Activated CD8-positive, alpha-beta memory T cell treated with anti-CD3 and anti-CD28 coated beads for 48 hours (primary cell): ENCODE data around the gene NDRG2.
"Not testable (repeated sequence)": the region's sequence is repeated elsewhere in the genome, so short reads cannot be mapped to it uniquely, and the experiment has no call there.

ENCODE experiments used
- DNase-seq, 3 experiments: peaks; one replicate each; pipeline ENCODE4 v3.0.0-alpha.2; 2020; ENCODE audit warnings: low read depth in 2 of 3, low spot score in 2 of 3

NDRG2 gene

DNA sequence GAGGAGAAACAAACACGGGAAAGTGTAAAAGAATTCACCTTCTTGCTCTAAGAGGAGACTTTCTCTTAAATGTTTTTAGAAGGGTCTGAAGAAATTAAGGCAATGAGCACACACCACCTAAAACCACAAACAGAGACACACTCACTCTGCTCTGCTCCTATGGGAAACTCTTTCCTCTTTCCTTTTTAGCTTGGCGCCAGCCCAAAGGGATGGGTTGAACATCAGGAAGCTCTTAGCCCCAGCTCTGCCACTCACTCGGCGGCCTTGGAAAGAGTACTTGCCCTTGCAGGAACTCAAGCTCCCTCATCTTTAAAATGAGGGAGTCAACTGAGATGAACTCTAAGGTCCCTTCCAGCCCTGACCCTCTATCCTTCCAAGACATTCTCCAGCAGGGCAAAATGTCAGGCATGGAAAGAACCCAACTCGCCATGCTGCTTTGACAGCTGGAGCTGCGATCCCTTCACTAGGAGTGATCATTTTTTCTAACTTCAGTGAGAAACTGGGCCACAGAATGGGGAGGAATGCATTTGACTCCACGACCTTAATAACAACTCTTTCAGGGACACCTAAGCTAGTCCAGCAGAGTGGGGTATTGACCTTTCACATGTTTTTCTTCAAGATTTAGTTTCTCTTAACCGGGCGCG, 31.8 kb upstream of the NDRG2 start:
- no peak for DNase-seq

DNA sequence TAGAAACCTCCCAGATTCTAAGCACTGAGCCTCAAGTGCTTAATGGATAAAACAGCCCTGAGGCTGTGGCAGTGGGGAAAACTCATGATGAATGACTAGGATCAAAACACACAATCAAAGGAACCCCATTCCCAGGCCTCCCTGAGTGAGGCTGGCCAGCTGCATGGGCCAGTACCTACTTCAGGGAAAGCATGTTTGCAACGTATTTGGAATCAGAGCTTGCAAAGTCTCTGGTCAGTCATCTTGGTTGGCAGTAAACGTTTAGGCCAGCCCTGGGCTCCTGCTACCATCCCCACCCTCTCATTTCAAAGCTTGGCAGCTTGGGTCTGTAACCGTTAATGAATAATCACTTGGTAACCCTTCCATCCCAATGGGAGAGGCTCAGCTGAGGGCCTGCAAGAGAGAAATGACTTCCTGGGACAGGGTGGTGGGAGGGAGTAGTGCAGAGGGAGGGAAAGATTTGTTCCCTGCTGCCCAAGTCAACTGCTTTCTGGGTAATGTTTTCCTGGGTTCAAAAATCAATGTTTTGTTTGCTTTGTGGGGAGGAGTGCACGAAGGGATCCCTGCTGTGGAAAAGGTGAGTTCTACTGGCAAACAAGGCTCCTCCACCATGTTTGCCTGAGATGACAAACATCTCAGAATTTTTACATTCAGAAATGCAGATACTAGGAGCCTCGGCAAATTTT, 30.7 kb upstream of the NDRG2 start:
- no peak for DNase-seq

DNA sequence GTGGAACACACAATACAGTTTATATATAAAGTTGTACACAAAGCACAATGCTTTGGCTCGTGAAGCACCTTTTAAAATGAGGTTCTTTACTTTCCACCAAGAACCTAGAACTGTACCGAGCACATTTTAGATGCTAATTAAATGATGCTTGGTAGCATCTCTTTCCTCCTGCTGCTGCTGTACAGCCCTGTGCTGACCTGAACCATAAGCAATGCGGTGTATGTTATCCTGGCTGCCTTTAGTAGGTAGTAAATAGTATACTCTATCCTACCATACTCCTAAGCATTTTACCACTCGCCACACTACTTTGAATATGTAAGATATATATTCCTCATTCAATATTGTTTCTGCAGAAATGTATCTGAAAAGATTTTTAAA, 29.9 kb upstream of the NDRG2 start:
- DNase-seq = no peak

DNA sequence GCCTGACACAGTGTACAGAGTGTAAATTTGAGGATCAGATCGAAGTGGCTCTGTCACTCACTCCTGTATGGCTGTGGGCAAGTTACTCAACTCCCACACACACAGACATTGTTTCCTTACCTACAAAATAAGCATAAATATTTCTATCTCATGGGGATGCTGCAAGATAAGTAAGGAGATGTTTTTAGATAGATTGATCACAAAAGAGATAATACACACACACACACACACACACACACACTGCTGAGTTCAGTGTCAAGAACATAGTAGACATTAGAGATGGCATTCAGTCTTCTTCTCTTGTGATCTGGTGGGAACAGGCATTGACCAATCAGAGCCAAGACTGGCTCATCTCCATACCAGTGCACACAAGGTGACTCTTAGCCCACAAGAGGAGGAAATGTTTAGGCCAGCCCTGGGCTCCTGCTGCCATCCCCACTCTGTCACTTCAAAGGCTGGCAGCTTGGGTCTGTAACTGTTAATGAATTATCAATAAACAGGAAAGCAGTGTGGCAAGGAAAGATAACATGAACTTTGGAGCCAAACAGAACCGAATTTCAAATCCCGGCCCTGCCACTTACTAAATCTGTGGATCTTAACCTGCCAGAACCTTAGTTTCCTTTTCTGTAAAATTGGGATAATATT, 29.4 kb upstream of the NDRG2 start:
- DNase-seq = no peak

DNA sequence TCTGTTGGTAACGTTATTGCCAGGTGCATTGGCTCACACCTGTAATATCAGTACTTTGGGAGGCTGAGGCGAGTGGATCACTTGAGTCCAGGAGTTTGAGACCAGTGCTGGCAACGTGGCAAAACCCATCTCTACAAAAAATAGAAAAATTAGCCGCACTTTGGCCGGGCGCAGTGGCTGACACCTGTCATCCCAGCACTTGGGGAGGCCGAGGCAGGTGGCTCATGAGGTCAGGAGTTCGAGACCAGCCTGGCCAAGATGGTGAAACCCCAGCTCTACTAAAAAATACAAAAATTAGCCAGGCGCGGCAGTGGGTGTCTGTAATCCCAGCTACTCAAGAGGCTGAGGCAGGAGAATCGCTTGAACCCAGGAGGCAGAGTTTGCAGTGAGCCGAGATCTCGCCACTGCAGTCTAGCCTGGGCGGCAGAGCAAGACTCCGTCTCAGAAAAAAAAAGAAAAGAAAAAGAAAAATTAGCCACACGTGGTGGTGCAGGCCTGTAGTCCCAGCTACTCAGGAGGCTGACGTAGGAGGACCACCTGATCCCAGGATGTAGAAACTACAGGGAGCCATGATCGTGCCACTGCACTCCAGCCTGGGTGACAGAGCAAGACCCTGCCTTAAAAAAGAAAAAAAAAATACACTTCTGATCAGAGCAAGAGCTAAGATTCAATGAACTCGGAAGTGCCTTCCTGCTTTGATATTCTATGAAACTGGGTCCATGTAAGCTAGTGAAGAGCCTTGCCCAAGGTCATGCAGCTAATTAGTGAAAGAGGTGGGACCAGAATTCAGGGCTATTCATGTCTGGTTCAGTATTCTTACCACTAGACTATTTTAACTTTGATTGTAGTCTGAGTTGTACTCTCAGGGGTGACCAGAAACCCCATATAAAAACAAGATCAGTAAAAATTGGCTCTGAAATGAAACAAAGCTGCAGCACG, 28.6 kb upstream of the NDRG2 start:
- DNase-seq = no peak

DNA sequence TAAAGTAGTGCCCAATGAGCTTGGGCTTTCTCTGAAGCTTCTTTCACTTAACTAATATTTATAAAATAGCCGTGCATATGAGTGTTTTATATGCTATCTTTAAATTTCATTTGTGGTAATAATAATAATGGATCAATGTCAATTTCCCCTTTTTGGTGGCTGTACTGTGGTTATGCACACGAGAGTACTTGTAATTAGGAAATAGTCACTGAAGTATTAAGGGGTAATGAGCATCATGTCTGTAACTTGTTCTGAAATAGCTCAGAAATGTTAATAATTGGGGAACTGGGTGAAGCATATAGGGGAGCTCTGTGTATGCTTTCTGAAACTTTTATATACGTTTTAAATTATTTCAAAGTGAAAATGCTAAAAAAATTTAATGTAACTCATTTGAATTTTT, 25.7 kb upstream of the NDRG2 start:
- no peak for DNase-seq

DNA sequence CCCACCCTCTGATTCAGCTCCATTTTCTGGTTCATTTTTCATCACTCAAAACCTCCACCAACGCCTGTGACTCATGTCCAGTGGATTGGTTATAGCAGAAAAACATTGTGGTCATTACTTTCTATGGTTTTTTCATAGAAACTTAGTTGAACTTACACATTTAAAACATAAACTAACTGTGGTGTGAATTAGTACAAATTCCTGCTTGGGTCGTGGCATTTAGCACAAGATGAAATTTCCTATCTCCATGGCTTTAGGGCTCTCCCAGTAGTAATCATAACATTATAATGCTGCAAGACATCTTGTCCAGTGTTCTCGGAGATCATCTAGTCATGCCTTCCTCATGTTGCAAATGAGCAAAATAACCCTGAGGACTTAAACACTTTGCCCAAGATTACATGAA, 24.4 kb upstream of the NDRG2 start:
- no peak for DNase-seq

DNA sequence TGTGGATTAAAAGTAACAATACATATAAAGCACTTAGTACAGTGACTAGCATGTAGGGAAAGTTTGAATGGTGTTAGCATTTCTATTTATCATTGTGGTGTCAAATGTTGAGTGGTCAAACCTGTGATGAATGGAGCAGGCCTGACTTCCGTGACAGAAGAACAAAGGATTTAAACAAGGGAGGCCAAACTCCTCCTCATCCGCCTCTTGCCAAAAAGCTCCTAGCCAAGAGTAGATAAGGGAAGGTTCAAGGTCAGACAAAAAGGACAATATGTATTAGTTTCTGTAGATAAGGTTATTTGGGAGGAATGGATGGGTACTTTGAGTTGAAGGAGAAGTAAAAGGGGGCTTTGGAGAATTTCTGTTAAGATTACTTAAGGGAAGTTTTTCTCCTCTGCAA, 23.8 kb upstream of the NDRG2 start:
- DNase-seq = no peak

DNA sequence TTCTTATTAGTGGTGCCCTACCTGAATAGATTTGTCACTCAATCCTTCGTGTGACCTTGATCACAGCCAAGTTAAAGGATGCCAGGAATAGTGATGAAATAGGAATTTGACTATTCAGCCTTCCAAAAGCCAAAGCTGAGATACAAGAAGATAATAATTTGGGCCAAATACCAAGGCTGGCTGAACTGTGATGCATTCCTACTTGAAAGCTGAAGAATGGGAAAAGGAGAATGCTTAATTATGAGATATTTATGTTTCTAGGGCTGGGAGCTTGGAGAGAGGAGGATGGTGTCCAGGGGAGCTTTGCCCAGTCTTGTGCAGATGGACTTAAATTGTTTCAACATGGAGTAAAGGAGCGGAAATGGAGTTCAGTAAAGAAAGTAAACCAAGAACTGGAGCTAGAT, 22.5 kb upstream of the NDRG2 start:
- DNase-seq = no peak

DNA sequence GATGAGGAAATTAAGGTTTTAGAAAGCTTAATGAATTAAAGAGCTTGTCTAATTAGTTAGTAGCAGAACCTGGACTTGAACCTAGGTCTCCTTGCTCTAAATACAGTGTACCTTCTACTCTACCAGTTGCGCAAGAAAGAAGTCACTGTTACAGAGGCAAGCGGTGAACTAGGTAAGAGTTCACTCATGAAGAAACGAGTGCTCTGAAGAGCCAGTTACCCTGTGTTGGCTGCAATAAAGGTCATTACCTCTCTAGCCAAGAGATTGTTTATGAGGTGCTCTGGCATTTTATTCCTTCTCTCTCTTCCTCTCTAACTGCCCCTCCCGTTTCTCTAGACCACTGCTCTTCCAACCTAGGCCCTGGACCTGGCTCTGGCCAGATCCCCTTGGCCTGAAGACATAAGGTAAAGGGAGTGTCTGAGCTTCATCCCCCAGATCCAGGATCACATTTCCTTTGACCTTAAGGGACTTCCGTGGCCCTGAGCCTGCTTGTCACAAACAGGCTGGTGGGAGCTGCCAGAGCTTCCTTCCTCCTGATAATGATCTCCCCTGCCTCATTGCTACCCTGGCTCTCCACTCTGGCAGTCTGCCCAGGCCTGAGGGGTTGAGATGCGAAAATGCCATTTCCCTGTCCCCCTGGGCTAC, 19.2 kb upstream of the NDRG2 start:
- no peak for DNase-seq

DNA sequence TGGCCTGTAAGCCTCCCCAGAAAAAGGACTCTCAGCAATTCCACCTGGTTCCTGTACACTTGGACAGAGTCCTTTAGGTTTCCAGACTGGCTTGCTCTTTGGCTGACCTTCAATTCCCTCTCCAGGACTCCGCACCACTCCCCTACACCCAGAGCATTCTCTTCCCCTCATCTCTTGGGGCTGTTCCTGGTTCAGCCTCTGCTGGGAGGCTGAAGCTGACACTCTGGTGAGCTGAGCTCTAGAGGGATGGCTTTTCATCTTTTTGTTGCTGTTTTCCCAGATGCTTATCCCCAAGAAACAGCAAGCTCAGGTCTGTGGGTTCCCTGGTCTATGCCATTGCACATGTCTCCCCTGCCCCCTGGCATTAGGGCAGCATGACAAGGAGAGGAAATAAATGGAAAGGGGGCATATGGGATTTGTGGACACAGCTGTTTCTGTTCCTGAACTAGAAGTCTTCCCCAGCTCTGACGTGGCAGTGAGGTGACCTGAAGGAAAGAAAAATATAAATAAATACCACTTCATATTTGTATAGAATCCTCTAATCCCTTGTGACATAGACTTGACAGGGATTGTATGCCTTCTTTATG, 18.6 kb upstream of the NDRG2 start:
- DNase-seq = no peak

DNA sequence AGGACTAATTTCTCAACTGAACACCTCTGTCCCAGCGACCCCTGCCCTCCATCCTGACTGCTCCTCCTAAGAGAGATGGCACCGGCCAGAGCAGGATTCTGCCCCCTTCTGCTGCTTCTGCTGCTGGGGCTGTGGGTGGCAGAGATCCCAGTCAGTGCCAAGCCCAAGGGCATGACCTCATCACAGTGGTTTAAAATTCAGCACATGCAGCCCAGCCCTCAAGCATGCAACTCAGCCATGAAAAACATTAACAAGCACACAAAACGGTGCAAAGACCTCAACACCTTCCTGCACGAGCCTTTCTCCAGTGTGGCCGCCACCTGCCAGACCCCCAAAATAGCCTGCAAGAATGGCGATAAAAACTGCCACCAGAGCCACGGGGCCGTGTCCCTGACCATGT, 18.1 kb upstream of the NDRG2 start:
- DNase-seq = no peak

DNA sequence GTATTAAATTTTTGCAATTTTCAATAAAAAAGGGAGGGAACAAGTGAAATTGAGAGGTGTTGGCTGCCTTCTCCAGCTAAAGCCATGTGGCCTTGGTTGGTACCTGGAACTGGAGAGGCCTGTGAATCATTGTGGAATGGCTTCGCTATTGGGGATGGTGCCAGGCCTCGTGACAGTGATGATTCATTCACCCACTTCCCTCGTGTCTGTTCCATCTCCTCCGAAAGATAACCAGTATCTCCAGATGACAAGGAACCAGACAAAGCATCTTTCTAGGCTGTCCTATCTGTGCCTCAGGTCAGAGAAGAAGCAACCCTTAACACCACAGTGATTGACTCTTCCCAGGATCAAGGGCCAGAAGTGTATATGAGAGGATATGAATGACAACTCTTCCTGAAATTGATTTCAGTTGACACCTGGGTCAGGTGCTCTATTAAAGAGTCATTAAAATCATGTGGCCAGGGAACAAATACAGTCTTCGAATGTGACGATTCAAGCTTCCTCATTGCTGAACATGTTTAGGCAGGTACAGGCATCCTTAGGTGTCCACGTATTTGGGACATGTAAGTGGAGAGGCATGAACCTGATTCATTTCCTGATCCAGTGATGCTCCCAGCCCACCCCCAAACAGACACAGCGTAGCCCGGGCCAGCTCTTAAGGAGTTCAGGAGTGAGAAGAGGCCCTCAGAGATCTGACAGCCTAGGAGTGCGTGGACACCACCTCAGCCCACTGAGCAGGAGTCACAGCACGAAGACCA, 17.0 kb upstream of the NDRG2 start, which contains the start of gene RNASE7:
RNASE7 (plus strand) TSS at position 687 of the 758 bp plus-strand sequence. CDS start 631 bp downstream, outside the sequence.
- DNase-seq = no peak

DNA sequence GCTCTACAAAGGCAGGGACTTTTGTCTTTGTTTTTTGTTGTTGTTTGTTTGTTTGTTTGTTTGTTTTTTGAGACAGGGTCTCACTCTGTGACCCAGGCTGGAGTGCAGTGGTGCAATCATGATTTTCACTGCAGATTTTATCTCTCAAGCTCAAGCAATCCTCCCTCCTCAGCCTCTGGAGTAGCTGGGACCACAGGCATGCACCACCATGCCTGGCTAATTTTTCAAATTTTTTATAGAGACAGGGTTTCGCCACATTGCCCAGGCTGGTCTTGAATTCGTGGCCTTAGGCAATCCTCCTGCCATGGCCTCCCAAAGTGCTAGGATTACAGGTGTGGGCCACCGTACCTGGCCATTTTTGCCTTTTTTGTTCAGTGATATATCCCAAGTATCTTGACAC, 16.1 kb upstream of the NDRG2 start:
- DNase-seq = not testable (repeated sequence)

DNA sequence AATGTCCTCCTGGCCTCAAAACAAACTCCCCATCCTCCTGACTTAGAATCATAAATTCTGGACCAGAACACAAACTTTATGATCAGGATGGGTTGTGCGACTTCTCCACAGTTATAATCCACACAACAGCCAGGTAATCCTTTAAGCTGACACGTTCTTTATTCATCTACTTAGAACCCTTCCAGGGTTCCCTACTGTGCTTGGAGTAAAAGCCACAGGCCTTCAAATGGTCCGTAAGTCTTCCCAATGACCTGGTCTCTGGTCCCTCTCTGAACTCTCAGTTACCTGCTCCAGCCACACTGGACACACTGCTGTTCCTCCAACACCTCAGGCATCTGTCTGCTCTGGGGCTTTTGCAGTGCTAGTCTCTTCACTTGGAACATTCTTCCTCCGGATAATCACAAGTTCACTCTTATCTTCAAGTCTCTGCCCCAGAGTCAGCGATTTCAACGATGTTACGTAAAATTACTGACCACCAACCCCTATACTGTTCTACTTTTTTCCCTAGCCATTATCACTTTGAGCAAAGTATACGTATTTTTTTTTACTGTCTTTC, 15.6 kb upstream of the NDRG2 start:
- DNase-seq = no peak

DNA sequence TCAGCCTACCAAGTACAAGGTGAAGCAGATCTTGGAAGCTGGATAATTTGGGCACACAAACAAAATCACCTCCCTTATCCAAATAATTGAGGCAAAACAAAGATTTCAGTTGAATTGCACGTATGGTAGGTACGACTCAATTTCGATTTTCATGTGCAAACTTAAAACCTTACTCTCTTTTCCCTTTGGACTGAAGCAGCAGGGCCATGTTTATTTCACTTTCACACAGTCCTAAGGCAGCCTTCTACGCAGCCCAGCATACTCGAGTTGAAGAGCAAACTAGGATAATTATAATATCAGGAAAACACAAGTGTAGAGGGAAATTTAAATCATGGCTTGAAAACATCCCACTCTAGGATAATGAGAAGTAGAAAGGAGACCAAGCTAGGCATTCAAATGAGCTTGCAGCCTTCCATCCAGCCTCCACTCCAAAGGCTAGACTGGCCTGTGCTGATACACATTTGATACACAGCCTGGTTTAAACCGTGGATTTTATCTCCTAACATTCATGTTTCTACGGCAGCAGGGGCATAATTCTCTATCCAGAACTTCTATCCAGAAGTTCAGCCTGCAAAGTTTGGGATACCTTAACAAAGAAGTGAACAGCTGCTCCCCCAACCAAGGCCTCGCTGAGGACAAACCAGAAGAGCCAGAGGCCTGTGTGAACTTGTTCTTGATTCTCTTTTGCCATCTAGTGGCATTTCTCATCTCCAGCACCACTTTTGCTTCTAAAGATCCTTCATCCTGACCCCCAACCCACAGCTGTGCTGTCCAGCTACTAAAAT, 14.9 kb upstream of the NDRG2 start:
- no peak for DNase-seq

DNA sequence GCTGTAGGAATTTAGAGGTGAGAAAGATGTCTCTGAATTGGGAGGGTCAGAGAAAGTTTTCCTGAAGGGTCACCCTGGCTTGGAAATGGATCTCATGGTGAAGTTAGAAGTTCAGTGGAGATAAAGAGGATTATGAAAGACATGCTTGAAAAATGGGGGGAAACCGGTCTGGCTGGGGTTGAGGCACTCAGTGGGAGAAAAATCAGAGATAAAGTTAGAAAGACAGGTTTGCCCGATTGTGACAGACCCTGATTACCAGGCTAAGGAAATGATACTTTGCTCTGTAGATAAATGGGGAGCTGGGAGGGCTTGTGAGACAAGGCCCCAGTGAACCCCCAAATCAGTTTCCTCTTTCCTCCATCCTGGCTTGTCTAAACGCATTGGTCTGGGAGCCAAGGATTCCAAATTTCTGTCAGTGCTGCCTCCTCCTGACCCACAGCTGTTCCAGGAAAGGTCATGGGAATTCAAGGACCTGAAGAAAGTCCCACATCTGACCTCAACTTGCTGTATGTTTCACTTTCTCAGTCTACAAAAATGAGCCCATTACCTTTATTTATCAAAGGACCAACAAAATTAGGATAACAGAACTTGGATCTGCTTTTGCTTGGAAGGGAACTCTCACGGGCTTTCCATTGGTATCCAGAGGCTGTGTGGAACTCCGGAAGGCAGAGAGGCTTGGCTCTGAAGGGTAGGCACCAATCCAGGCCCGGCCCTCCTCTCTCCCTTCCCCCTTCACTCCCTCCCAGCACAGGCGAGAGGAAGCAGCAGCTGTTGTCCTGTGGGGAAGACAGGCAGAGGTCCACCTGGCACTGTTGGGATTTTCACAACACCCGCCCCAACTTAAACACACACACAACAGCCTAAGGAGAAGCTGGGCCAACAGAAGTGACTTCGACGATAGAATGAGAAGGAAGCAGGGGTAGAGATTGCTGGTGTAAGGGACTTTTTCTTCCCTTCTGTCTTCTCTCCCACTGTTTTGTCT, 13.9 kb upstream of the NDRG2 start:
- no peak for DNase-seq

DNA sequence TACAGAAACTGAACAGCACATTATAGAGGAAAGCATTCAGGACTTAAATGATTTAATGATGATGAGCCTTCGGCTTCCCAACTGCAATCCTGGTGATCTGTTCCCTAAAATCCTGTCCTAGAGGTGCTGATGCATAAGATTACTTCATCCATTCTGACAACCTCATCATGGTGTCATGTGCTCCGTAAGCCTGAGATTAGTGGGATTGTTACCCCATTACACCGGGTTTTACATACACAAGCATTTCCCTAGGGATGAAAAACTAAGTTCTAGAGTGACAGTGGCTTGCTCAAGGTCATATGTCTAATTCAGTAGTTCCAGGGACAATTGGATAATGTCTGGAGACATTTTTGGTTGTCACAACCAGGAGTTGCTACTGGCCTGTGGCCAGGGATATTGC, 12.3 kb upstream of the NDRG2 start:
- no peak for DNase-seq
